Gastrocnemius medialis (tissue), 4 donors: Measurements from ENCODE around the gene SUCLG2. TPM values are rescaled to one million over a fixed set of nuclear protein-coding genes. Genes with fewer than 3 reads are reported as not detected.

Source experiments
- ATAC-seq, 2 donors: fragments of 150-250 bp; one replicate each; pipeline ENCODE4 v1.9.1; 2016
- DNase-seq, 2 donors: peaks; one replicate each; pipeline ENCODE4 v3.0.0-alpha.2; 2019
- H3K27ac ChIP-seq, 4 donors: fragments of 200-600 bp; sonication (generic); 1 replicate in 1 of 4; 2 replicates in 3 of 4; pipeline ENCODE4 v1.5.1; 2016 to 2018; ENCODE audit warnings: mild to moderate bottlenecking in 2 of 4, moderate library complexity in 1 of 4
- H3K27me3 ChIP-seq, 3 donors: fragments of 200-600 bp; sonication (generic) in 2 of 3; 1 replicate in 1 of 3; 2 replicates in 2 of 3; pipeline versions ENCODE4 v1.5.1 to v1.6.0; 2016 to 2019; ENCODE audit warnings: mild to moderate bottlenecking in 1 of 3, moderate library complexity in 1 of 3
- H3K36me3 ChIP-seq, 2 donors: fragments of 200-600 bp; sonication (generic) in 1 of 2; one replicate each; pipeline ENCODE4 v1.5.1; 2017 to 2018
- H3K4me1 ChIP-seq, 2 donors: fragments of 200-600 bp; sonication (generic) in 1 of 2; one replicate each; pipeline ENCODE4 v1.5.1; 2016 to 2017; ENCODE audit warnings: mild to moderate bottlenecking in 2 of 2
- H3K4me3 ChIP-seq, 4 donors: fragments of 200-600 bp; sonication (generic) in 3 of 4; 1 replicate in 1 of 4; 2 replicates in 3 of 4; pipeline ENCODE4 v1.5.1; 2016 to 2019; ENCODE audit warnings: mild to moderate bottlenecking in 2 of 4
- H3K9me3 ChIP-seq, 3 donors: fragments of 200-600 bp; sonication (generic) in 2 of 3; 1 replicate in 1 of 3; 2 replicates in 2 of 3; pipeline ENCODE4 v1.5.1; 2016 to 2019
- CTCF ChIP-seq, 5 experiments: fragments of 450-650 bp in 3 of 5; fragments of 200-600 bp in 2 of 5; sonication (generic) in 2 of 5; IDR thresholded peaks in 4 of 5; conservative IDR thresholded peaks in 1 of 5; 1 replicate in 4 of 5; 2 replicates in 1 of 5; pipeline ENCODE4 v1.5.1; 2016 to 2019; ENCODE audit warnings: antibody characterized with exemption in 5 of 5, mild to moderate bottlenecking in 3 of 5, moderate library complexity in 3 of 5
- POLR2A ChIP-seq, 2 donors: fragments of 450-650 bp; IDR thresholded peaks; one replicate each; pipeline ENCODE4 v1.6.1; 2017; ENCODE audit warnings: antibody characterized with exemption in 2 of 2, mild to moderate bottlenecking in 2 of 2, moderate library complexity in 2 of 2
- in situ Hi-C, 4 donors: fragments of 200-750 bp; cut with MboI; loops; one replicate each; pipeline versions ENCODE4 v1.15.0 to v1.8.0; 2017; ENCODE audit warnings: low sequenced_read_pairs in 4 of 4
- intact Hi-C: fragments of 100-400 bp; cut with DNase I; formaldehyde crosslinking; loops from one replicate; pipeline ENCODE4 v1.15.1; 2023; ENCODE audit warnings: low total_unique reads
- total RNA-seq, 4 donors: library from RNA; depleted of rRNA; stranded (reverse); fragments of >200 nt; gene quantifications; one replicate each; pipeline versions ENCODE4 v1.1.0 to v1.2.3, GENCODE V29; 2016

Gene SUCLG2
- total RNA-seq, 4 donors from 2014 or later = 64.3 to 106 (median 73.2) TPM

DNA sequence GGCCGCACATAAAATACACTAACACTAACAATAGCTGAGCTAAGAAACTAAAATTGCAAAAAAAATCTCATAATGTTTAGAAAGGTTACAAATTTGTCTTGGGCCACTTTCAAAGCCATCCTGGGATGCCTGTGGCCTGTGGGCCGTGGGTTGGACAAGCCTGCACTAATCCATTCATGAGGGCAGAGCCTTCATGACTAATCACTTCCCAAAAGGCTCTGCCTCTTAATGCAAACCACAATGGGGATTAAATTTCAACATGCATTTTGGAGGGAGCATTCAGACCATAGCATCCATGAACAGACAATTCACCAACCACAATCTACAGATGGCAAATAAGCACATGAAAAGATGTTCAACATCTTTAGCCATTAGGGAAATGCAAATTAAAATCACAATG lies 128.2 kb downstream of the SUCLG2 start:
- Histone ChIP-seq H3K9me3 (no peaks in the 10 kb centered on the region), H3K36me3 (no peaks in the 10 kb centered on the region), H3K4me3 (no peak overlapping the region), H3K27me3 (no peaks in the 10 kb centered on the region), H3K27ac (no peak overlapping the region), H3K4me1 (peaks cover 5 to 15% of the 10 kb centered on the region in 2 donors)
- intact Hi-C loops (no loop called here), in situ Hi-C loops (no loop called here)
- ATAC-seq (no peak), DNase-seq (no peak)
- TF ChIP-seq CTCF (IDR thresholded peaks at IDR 0.05 in 4 of 5, conservative IDR thresholded peaks at IDR 0.05 in 1 of 5) (no peak), POLR2A (IDR thresholded peaks at IDR 0.05) (no peak)

- H3K36me3 ChIP-seq = peaks cover 0 to 4% of the 10 kb centered on the region in 2 donors
- TF ChIP-seq POLR2A (IDR thresholded peaks at IDR 0.05) (no peak), CTCF (IDR thresholded peaks at IDR 0.05 in 4 of 5, conservative IDR thresholded peaks at IDR 0.05 in 1 of 5) (no peak)
- intact Hi-C loops = no loop called here
- DNase-seq = no peak
- ATAC-seq = no peak
- H3K27ac ChIP-seq = no peak overlapping the region
- peaks cover 8 to 9% of the 10 kb centered on the region in 2 donors for H3K4me1 ChIP-seq
- no peak overlapping the region for H3K4me3 ChIP-seq
- in situ Hi-C loops = no loop called here
- no peaks in the 10 kb centered on the region for H3K9me3 ChIP-seq
- H3K27me3 ChIP-seq = no peaks in the 10 kb centered on the region
Measured at GRCh38 chr3:67524046-67524445, 130.4 kb downstream of the SUCLG2 start.

DNA sequence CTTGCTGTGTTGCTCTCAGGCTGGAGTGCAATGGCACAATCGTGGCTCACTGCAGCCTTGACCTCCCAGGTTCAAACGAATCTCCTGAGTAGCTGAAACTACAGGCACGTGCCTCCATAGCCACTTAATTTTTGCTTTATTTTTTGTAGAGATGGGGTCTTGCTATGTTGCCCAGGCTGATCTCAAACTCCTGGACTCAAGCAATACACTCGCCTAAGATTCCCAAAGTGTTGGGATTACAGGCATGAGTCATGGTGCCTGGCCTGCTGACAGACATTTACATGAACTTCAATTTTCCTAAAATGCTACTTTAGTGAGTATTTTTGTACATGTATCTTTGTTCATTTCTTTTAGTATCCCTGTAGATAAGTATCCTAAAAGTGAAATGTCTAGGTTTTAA lies 132.3 kb downstream of the SUCLG2 start:
- in situ Hi-C loops = no loop called here
- peaks cover 8 to 11% of the 10 kb centered on the region in 2 donors for H3K4me1 ChIP-seq
- TF ChIP-seq POLR2A (IDR thresholded peaks at IDR 0.05) = no peak
- TF ChIP-seq CTCF (IDR thresholded peaks at IDR 0.05 in 4 of 5, conservative IDR thresholded peaks at IDR 0.05 in 1 of 5) = no peak
- H3K27me3 ChIP-seq = no peaks in the 10 kb centered on the region
- ATAC-seq = no peak
- H3K36me3 ChIP-seq = peaks cover 0 to 11% of the 10 kb centered on the region in 2 donors
- H3K27ac ChIP-seq = no peak overlapping the region
- intact Hi-C loops = no loop called here
- DNase-seq = no peak
- H3K4me3 ChIP-seq = no peak overlapping the region
- H3K9me3 ChIP-seq = no peaks in the 10 kb centered on the region

- no peak for DNase-seq
- no peak for TF ChIP-seq POLR2A (IDR thresholded peaks at IDR 0.05)
- no peak for TF ChIP-seq CTCF (IDR thresholded peaks at IDR 0.05 in 4 of 5, conservative IDR thresholded peaks at IDR 0.05 in 1 of 5)
- Histone ChIP-seq H3K9me3 (no peaks in the 10 kb centered on the region), H3K27me3 (no peaks in the 10 kb centered on the region), H3K4me1 (peaks cover 14 to 20% of the 10 kb centered on the region in 2 donors), H3K36me3 (peaks cover 0 to 11% of the 10 kb centered on the region in 2 donors), H3K4me3 (no peak overlapping the region), H3K27ac (no peak overlapping the region)
- intact Hi-C loops = no loop called here
- ATAC-seq = no peak
- in situ Hi-C loops = no loop called here
Measured at GRCh38 chr3:67521053-67521646, 133.3 kb downstream of the SUCLG2 start.

- Histone ChIP-seq H3K4me3 (no peak overlapping the region), H3K4me1 (peaks cover 17 to 24% of the 10 kb centered on the region in 2 donors), H3K9me3 (no peaks in the 10 kb centered on the region), H3K27me3 (no peaks in the 10 kb centered on the region), H3K36me3 (peaks cover 0 to 11% of the 10 kb centered on the region in 2 donors), H3K27ac (no peak overlapping the region)
- in situ Hi-C loops (no loop called here), intact Hi-C loops (no loop called here)
- ATAC-seq = no peak
- TF ChIP-seq POLR2A (IDR thresholded peaks at IDR 0.05) (no peak), CTCF (IDR thresholded peaks at IDR 0.05 in 4 of 5, conservative IDR thresholded peaks at IDR 0.05 in 1 of 5) (no peak)
- no peak for DNase-seq
Measured at GRCh38 chr3:67518236-67518635, 136.2 kb downstream of the SUCLG2 start.
